Activated B cell treated with CpG ODN at 0.5 μM for 24 hours (primary cell): ENCODE data around the gene CCDC170. TPM values are rescaled to one million over a fixed set of nuclear protein-coding genes. Genes with fewer than 3 reads are reported as not detected.

Source experiments
- ATAC-seq: fragments of 200-7000 bp; cut with Tn5 transposase; one replicate; pipeline ENCODE4 v1.10.0; 2021; ENCODE audit warnings: low read depth, mild to moderate bottlenecking, moderate library complexity
- CTCF ChIA-PET: fragments of 350-600 bp; sonication (Branson Sonifier 250); formaldehyde crosslinking; loops from one replicate; lab custom pipeline; 2021; ENCODE audit warnings: antibody characterized with exemption; lab: Charles Lee
- POLR2A ChIA-PET: fragments of 350-600 bp; sonication (Branson Sonifier 250); formaldehyde crosslinking; loops from one replicate; lab custom pipeline; 2021; ENCODE audit warnings: antibody characterized with exemption; lab: Charles Lee
- DNase-seq: peaks from one replicate; pipeline ENCODE4 v3.0.0; 2022
- H3K27ac Mint-ChIP-seq: one replicate; pipeline ENCODE4 v1.8.0; 2020; ENCODE audit warnings: mixed read lengths
- H3K27me3 Mint-ChIP-seq: one replicate; pipeline ENCODE4 v1.8.0; 2021; ENCODE audit warnings: mixed read lengths
- H3K36me3 Mint-ChIP-seq: one replicate; pipeline ENCODE4 v1.8.0; 2021; ENCODE audit warnings: low read depth, mixed read lengths
- H3K4me1 Mint-ChIP-seq: one replicate; pipeline ENCODE4 v1.8.0; 2021; ENCODE audit warnings: mixed read lengths
- H3K4me3 Mint-ChIP-seq: one replicate; pipeline ENCODE4 v1.8.0; 2020; ENCODE audit warnings: mild to moderate bottlenecking, mixed read lengths
- H3K9me3 Mint-ChIP-seq: one replicate; pipeline ENCODE4 v1.8.0; 2020; ENCODE audit warnings: mixed read lengths
- CTCF ChIP-seq: fragments of 200-600 bp; IDR thresholded peaks from one replicate; pipeline ENCODE4 v1.8.0; 2022; ENCODE audit warnings: antibody characterized with exemption, mild to moderate bottlenecking
- intact Hi-C: fragments of 100-400 bp; cut with micrococcal nuclease; formaldehyde crosslinking; loops from one replicate; pipeline ENCODE4 v1.15.1; 2024
- total RNA-seq: library from RNA; stranded (reverse); gene quantifications from 2 replicates; pipeline ENCODE4 v1.2.3, GENCODE V29; 2022

The CCDC170 gene
- total RNA-seq, 1 donor from 2014 or later, result not detected

- Mint-ChIP-seq H3K4me1 (no peaks in the 10 kb centered on the region), H3K9me3 (peaks cover 9% of the 10 kb centered on the region), H3K27ac (no peak overlapping the region), H3K36me3 (no peaks in the 10 kb centered on the region), H3K4me3 (no peak overlapping the region), H3K27me3 (peaks cover 8% of the 10 kb centered on the region)
- ATAC-seq, result no peak
- ChIA-PET POLR2A (no interaction called here), CTCF (no interaction called here)
- intact Hi-C loops, result no loop called here
- TF ChIP-seq CTCF, result no peak
- DNase-seq, result no peak
These were observed 164.3 kb downstream of the CCDC170 start for GRCh38 chr6:151658091-151658490.

GRCh38 chr6:151659212-151659611 is 165.4 kb downstream of the CCDC170 start:
- no peak overlapping the region for H3K4me3 Mint-ChIP-seq
- CTCF ChIA-PET, result no interaction called here
- POLR2A ChIA-PET, result no interaction called here
- DNase-seq, result no peak
- peaks cover 9% of the 10 kb centered on the region for H3K9me3 Mint-ChIP-seq
- H3K4me1 Mint-ChIP-seq, result no peaks in the 10 kb centered on the region
- ATAC-seq, result no peak
- H3K27ac Mint-ChIP-seq, result no peak overlapping the region
- no peaks in the 10 kb centered on the region for H3K36me3 Mint-ChIP-seq
- no peak for TF ChIP-seq CTCF
- peaks cover 8% of the 10 kb centered on the region for H3K27me3 Mint-ChIP-seq
- intact Hi-C loops, result no loop called here

GRCh38 chr6:151661509-151661908 is 167.7 kb downstream of the CCDC170 start:
- intact Hi-C loops, result no loop called here
- Mint-ChIP-seq H3K27me3 (peaks cover 11% of the 10 kb centered on the region), H3K27ac (no peak overlapping the region), H3K4me3 (no peak overlapping the region), H3K4me1 (no peaks in the 10 kb centered on the region), H3K36me3 (no peaks in the 10 kb centered on the region), H3K9me3 (no peaks in the 10 kb centered on the region)
- DNase-seq (no peak), ATAC-seq (no peak)
- ChIA-PET POLR2A (no interaction called here), CTCF (no interaction called here)
- no peak for TF ChIP-seq CTCF

- no peaks in the 10 kb centered on the region for H3K9me3 Mint-ChIP-seq
- no peak overlapping the region for H3K27ac Mint-ChIP-seq
- POLR2A ChIA-PET, result no interaction called here
- no peak for TF ChIP-seq CTCF
- intact Hi-C loops, result no loop called here
- no peaks in the 10 kb centered on the region for H3K4me1 Mint-ChIP-seq
- H3K4me3 Mint-ChIP-seq, result no peak overlapping the region
- H3K27me3 Mint-ChIP-seq, result peaks cover 11% of the 10 kb centered on the region
- no peak for ATAC-seq
- no peak for DNase-seq
- CTCF ChIA-PET, result no interaction called here
- no peaks in the 10 kb centered on the region for H3K36me3 Mint-ChIP-seq
These were observed 168.1 kb downstream of the CCDC170 start for GRCh38 chr6:151661928-151662327.

- Mint-ChIP-seq H3K27me3 (peaks cover 18% of the 10 kb centered on the region), H3K36me3 (no peaks in the 10 kb centered on the region), H3K9me3 (no peaks in the 10 kb centered on the region), H3K4me1 (no peaks in the 10 kb centered on the region), H3K27ac (no peak overlapping the region), H3K4me3 (no peak overlapping the region)
- no peak for TF ChIP-seq CTCF
- DNase-seq (no peak), ATAC-seq (no peak)
- ChIA-PET CTCF (no interaction called here), POLR2A (no interaction called here)
- intact Hi-C loops, result no loop called here
These were observed 169.7 kb downstream of the CCDC170 start for GRCh38 chr6:151663559-151663958.
